GM19324 (cell line): ENCODE results near the gene ZNF775.
A peak's percentile ranks its signal among the peaks of the same experiment; 100 is the strongest.

Experiments used
- ATAC-seq: cut with Tn5 transposase; IDR thresholded peaks from one replicate; pipeline ENCODE4 v1.9.1; 2021; ENCODE audit warnings: mild to moderate bottlenecking, moderate library complexity; ENCODE audit not compliant: unreplicated experiment, low FRiP score

ZNF775 gene

DNA sequence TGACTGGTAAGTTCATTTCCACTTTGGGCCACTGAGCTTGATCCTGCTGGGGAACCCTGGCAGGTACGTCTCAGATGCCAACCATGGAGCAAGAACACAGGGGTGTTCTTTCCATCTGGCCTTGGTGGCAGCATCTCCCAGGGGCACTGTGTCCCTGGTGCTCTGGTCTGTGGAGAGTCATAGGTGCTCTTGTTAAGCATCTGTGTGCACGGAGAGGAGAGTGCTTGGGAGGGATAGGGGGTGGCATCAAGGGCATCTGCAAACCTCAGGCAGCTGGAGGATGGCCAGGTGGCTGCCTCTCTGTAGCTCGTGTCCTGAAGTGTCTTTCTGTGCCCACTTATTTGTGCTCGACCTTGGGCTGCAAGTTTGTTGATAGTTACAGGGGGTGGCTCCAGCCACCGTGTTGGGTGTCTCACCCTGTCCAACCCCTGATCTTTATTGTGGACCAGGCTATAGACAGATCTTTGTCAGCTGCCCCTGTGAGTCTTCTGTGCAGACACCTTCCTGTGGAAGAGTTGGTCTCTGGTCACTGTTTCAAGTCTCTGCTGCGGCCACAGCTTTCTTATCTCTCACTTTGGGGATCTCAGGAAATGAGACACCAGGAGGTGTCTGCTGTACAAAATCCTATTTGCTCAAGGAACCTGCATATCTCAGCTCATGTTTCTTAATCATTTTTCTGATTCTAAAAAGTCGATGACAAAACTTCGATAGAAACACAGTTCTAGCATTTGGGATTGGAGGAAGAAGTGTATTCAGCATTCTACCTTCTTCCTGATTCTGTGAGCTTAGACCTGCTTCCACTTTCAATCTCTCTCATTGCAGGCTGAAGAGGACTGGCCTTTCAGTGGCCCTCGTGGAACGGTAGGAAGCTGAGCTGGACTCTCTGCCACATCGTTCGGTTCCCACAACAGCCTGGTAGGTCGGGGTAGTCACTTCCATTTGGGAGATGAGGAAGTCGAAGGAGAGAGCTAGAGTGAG lies 54.1 kb downstream of the ZNF775 start:
- no peak for ATAC-seq

DNA sequence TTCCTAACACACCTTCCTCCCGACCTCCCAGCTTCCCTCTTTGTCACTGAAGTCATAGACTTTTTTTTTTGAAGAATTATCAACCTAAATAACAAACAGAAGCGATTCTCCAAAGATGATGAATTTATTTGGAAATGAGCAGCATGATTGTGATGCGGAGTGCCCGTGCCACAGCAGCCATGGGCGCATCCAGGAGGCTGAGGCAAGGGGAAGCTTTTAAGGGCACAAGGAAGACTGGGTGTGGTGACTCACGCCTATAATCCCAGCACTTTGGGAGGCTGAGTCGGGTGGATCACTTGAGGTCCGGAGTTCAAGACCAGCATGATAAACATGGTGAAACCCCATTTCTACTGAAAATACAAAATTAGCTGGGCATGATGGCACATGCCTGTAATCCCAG lies 55.1 kb downstream of the ZNF775 start:
- no peak for ATAC-seq

DNA sequence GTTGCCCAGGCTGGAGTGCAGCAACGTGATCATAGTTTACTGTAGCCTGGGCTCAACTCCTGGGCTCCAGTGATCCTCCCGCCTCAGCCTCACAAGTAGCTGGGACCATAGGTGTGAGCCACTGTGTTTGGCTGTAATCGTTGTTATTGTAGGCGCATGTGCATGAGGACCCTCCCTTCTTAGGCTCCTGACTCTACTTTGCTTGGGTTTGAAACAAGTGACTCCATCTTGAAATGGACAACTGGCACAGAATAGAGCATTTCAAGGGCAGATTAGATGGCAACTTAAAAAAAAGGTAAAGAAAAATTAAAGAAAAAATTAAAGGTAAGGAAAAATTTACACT lies 55.9 kb downstream of the ZNF775 start:
- no peak for ATAC-seq

DNA sequence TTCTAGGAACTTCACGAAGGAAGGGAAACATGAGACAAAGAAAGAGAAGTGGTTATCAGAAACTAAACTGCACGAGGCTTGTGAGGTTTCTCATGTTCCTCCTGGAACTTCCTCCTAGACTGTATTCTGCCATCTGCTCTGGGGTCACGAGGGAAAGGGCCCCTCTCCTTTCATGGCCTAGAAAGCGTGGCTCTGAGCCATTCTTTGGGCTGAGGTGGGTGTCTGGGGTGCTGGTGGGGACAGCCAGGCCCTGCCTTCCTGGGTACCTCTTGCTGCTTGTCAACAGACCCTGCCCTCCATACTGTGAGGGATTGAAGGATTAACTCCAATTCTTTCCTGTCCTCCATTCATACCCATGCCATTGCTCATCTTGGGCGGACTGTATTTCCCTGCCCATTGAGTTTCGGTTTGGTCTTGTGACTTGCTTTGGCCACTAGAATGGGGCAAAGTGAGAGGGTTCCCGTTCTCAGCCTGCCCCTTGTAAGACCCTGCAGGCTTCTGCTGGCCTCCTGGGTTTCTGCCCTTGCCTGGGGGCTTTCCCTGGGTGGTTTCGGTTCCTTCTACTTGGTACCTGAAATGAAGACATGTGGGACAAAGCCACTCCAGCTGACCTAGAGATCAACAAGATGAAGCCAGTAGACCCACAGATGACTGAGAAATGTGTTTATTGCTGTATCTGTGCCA lies 56.4 kb downstream of the ZNF775 start:
- peak; percentile 98 for ATAC-seq

DNA sequence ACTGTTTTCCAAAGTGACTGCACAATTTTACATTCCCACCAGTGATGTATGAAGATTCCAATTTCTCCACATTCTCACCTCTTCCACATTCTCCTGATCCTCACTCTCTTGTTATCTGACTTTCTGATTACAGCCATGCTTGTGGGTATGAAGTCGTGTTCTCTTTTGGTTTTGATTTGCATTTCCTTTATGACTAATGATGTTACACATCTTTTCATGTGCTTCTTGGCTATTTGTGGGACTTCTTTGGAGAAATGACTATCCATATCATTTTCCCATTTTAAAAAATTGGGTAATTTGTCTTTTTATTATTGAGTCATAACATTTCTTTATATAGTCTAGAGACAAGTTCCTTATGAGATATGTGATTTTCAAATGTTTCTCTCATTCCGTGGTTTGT lies 60.8 kb downstream of the ZNF775 start:
- no peak for ATAC-seq

DNA sequence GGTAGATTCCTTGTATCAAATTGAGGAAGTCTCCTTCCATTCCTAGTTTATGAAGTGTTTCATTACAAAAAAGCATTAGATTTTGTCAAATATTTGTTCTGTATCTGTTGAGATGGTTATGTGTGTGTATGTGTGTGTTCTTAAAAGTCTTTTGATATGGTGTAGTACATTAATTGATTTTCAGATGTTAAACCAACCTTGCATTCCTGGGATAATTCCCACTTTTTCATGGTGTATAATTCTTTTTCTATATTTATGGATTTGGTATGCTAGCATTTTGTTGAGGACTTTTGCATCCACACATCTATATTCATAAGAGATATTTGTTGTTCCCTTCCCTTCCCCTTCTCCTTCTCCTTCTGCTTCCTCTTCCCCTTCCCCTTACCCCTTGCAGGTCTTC lies 62.4 kb downstream of the ZNF775 start:
- no peak for ATAC-seq

DNA sequence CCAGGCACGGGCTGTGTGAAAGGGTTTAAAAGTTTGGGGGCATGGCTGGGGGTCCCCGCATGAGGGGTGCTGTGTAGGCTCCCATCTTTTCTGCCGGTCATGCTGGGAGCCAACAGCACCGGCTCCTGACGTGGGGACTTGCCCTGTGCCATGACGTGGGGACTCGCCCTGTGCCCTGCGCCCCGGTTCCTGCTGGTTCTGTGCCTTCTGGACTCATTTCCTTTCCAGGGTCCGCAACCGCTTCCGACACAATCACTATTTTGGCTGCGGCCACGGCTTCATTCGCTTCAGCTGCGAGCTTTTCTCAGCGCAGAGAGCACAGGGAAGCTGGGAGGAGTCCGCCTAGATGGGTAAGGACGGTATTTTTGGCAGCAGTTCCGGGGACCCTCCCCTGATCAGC lies 63.7 kb downstream of the ZNF775 start:
- ATAC-seq = no peak

DNA sequence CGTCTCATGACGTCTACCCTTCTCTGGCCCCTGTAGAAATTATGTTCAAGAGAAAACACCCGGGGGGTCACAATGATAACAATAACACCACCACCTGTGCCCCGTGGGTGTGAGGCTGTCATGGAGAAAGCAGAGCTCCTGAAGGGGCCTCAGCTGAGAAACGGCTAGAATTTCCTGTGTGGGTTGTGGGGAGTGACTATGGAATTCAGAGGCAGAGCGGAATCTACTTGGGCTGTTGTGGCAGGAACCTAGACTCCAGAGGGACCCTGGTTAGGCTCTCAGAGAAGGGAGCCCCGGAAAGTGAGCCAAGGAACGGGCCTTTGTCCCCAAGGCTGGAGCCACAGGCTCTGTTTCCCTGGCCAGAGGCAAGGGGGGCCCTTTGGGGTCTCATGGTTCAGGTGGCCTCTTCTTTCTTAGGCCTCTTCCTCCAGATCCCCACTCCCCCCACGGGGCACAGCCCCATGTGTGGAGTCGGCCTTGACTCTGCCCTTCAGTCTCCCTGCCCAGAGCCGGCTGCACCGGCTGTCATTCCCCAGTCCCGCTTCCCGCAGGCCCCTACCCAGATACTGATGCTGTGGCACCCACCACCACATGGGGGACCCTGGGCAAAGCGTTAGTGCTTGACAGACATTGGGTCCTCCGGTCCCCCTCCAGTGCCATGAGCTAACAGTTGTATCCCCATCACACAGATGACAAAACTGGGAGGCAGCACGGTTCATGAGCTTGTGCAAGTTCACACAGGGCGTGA lies 64.8 kb downstream of the ZNF775 start:
- ATAC-seq = no peak

DNA sequence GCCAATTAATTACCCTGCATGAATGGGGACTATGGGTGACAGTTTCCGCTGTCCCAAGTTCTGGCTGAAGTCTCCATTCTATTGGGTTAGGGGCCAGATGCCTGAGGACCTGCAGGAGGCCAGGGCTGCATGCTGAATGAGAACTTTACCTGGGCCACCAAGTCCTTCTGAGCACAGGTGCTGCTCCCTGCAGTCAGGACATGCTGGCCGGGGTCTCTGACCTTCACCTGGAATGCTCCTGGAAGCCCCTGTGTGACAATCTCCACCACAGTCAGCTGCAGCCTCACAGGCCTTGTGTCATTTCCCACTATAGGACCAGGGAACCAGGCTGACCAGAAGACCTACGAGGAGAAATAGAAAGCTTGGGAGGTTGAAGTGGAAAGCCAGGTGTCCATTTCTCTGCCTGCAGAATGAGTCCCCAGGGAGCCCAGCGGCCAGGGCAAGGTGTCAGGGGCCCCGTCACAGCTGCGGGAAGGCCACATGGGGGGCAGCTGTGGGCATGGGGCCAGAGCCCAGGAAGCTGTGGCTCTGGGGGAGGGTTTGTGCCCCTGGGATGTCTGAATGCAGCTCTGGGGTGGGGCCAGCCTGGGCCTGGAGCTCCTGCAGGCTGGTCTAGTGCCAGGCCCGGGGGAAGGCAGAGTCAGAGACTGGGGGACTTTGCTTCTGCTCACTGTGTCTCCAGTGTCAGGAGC lies 65.7 kb downstream of the ZNF775 start:
- no peak for ATAC-seq

DNA sequence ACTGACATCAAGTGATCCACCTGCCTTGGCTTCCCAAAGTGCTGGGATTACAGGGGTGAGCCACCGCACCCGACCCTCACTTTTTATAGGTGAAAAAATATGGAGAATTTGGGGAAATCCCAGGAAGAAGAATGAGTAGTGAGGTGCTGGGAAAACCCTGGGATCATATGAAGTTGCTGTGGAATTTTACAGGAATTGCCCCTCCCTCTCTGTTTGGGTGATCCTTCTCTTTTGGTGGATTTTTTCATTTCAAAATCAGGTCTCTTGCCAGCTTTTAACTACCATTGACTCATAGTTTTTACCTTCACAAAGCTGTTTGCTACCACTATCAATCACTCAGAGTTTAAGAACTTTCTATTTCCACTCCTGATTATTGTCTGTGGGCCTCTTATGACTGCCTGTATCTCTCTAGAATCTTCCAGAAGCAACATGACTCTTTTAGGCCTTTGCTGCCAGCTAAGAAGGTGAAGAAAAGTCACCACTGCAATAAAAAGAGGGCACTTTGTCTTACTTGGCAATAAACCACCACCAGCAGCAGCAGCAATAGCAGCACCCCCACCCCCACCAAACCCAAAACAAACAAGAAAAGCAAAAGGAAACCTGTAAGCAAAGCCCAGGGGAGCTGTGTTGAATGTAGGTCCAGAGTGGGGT lies 67.3 kb downstream of the ZNF775 start:
- ATAC-seq = no peak
